OCI-M1 (cell line): ENCODE measurements around the gene CD247.
A peak's percentile ranks its signal among the peaks of the same experiment; 100 is the strongest.

ENCODE experiments used
- DNase-seq: peaks from one replicate; lab custom pipeline; 2025; lab: John Stamatoyannopoulos, UW

Gene CD247

DNA sequence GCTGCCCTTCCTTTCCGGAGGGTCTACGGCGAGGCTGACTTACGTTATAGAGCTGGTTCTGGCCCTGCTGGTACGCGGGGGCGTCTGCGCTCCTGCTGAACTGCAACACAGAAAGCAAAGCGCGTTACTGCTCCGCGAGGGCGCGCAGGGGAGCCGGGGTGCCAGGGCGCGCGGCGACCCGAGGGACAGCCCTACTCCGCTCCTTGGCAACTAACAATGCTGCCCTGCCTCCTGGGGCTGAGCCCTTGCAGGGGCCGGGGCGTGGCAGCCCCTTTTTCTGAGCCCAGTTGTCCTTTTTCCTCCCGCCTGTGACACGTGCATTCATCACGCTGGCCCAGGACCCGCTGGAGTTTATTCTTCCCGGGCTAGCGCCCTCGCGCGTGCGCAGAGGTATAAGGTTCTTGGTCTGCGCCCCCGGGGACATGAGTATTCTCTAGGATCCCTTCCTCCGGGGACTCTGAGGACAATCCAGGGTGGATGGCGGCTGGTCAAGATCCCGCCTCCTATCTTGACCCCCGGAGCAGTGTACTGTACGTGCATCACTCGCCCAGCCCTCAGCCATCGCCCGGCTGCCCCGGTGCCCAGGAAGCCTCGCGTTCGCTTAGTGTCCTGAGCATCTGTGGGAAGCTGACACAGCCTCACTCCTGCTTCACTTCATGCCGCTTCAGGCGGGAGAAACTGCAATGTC lies 78.9 kb downstream of the CD247 start:
- peak; percentile 56 for DNase-seq

GRCh38 chr1:167438171-167439138 lies 79.9 kb downstream of the CD247 start:
- no peak for DNase-seq

GRCh38 chr1:167435484-167435883 lies 82.8 kb downstream of the CD247 start:
- DNase-seq = no peak

- no peak for DNase-seq
These were observed 84.0 kb downstream of the CD247 start for GRCh38 chr1:167434306-167434705.

DNA sequence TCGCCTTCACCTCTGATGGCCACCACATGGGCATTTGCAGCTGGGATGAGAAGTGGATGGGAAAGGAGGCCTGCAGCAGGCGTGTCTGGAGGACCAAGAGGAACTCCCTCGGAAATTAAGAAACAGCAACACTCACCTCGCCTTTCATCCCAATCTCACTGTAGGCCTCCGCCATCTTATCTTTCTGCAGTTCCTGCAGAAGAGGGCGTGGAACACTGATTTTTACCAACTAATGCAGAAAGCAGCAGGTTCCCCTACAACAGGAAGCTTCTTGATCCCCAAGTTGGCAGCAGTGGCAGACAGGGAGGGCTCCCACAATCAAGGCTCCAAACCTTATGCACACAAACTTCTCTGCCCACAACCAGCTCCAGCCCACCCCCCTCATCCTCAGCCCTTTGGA lies 84.4 kb downstream of the CD247 start:
- DNase-seq = no peak

GRCh38 chr1:167432780-167433179 lies 85.5 kb downstream of the CD247 start:
- no peak for DNase-seq

GRCh38 chr1:167431909-167432650 lies 86.2 kb downstream of the CD247 start:
- no peak for DNase-seq

DNA sequence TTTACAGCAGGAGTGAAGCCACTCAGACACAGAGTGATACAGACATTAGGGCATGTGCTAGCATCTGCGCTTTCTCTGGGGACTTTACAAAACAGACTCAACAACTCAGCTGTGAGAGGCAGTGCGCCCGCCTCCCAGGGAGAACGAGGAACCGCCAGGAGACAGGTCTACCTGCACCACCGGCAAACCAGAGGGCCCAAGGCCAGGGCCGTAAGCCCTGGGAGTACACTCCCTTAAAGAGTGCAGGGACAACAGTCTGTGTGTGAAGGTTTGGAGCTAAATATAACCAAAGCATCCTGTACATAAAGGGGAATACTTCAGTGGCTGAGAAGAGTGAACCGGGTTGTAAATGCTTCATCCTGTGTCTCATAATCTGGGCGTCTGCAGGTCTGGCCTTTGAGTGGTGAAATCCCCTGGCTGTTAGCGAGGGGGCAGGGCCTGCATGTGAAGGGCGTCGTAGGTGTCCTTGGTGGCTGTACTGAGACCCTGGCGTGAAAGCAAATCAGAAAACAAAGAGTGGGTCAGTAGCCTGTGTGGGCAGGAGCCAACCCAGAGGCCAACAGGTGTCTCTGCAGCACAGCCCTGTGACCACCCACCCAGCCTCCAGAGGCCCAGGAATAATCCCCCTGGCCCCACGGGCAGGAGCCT lies 86.9 kb downstream of the CD247 start:
- DNase-seq = no peak

DNA sequence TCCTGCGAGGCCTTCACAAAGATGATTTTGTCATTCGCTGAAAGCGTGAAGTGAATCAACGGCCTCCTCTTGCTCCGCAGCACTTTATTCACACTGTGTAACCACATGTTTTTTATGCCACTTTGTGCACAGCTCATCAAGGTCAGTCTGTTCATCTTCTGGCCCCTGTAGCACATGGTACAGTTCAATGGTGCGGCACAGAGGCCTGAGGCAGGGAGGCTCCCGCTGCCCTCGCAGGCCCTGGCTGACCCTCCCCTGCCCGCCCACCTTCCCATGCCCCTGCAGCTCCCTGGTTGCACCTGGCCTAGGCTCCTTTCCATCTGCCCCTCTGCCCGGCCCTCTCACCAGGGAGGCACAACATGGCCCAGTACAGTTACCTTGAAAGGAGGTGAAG lies 87.5 kb downstream of the CD247 start:
- DNase-seq = no peak

DNA sequence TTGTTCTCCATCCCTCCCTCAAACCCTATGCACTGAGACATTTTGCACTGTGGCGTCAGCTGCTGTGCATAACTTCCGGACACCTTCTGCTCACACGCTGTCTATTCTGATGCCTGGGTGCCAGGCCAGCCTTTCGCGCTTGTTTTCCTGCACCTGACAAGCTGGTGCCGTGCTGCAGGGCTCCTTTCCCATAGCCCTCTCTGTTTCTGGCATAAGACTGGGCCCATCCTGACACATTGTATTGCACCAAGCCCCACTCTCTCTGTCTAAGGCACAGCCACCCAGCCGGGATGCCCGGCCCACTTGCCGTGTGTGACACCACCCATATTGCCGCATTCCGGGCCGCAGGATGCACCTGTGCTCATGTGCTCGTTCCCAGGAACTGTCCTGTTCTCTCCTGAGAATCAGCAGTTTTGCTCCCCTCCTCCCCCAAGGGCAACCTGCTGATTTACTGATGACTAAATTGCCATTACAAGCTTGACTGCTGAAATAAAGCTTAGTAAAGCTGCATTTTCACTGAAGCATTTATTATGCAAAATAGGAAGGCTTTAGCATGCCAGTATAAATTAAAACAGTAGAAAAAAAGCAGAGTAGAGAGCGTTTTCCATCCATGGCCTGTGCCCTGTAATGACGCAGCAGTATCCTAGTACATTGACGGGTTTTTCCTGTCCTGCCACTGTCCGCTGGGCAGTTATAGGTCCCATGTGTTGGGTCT lies 88.0 kb downstream of the CD247 start:
- DNase-seq = no peak

DNA sequence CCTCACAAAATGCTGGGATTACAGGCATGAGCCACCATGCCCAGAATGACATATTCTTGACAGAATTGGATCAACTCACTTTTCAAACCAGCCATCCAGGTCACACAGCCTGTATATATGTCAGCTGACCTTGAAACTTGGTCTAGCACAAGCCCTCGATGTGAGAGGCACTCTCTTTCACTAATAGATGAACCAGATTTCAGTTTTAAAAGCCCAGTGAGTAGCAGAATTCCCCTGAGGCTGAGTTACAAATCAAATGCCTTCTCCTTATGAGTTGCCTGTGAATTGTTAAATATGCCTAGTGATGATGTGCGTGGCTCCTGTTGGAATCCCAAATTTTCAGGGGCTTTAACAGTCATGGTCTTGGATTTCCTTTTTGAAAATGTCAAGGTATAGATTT lies 88.7 kb downstream of the CD247 start:
- no peak for DNase-seq

DNA sequence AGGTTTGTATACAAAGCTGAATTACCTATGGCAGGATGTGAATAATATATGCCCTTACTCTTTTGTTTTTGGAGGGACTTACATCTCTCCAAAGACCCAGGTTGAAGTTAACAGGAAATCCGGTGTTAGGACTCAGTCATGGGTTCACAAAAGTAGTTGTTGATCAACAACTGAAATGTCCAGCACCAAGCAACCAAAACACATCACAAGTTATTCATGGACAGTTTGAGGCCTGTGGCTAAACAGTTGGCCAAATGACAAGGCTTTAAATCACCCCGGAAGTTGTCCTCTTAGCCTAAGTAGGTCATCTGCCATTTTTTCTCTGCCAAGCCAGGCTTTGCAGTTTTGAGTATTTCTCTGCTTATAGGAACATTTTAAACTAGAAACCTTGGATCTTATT lies 89.9 kb downstream of the CD247 start:
- DNase-seq = peak; percentile 42

DNA sequence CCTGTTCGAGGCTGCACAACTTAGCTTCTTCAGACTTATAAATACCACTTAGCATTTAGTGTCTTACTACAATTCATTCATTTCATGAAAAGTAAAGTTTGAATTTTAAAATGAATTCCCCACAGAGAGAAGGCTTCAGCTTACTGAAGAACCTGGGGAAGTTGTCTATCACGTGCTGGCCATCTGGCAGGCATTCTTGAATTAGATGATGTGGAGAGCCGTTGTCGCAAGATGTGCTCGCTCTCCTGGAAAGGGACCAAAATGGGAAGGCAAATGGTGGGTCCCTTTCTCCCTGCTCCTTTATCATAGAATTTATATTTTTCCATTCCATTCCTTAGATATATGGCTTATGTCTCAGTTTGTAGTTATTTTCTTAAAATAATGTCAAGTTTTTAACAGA lies 90.5 kb downstream of the CD247 start:
- DNase-seq = no peak

DNA sequence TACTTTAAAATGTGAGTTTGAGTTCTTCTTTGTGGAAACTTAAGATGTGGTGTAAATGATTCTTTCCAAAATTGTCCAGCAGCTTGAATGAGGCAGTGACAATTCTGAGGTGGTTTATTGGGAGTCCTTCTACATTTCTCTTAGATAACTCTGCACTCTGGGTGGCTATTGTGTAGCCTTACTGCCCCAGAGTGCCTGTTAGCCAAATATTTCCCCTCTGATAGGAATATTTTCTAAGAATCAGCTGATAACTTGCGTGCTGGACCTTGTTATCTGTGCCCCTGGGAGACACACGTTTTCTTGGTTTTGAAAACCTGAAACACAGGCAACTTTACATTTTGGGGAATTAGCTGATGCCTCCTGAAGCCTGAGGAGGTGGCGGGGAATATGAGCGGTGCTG lies 91.6 kb downstream of the CD247 start:
- DNase-seq = peak; percentile 53

- no peak for DNase-seq
These were observed 92.8 kb downstream of the CD247 start for GRCh38 chr1:167425482-167425881.

GRCh38 chr1:167423684-167424619 lies 94.4 kb downstream of the CD247 start:
- no peak for DNase-seq

DNA sequence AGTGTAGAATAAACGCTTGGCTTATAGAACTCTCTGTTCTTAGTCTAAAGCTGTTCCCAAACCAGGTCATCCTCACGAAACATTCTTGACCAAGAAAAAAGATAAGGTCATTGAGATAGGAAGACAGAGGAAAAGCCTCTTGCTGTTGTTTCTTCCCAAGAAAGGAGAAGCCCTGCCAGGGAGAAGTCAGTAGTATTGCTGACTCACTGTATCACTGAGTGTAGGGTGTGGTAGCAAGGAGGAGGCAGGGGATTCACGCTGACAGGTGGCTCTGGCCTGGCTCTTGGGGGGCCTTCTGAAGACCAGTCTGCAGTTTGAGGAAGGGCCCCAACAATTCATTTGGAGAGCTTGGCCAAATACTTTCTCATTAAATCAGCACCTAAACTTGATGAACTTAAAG lies 97.8 kb downstream of the CD247 start:
- DNase-seq = peak; percentile 60

DNA sequence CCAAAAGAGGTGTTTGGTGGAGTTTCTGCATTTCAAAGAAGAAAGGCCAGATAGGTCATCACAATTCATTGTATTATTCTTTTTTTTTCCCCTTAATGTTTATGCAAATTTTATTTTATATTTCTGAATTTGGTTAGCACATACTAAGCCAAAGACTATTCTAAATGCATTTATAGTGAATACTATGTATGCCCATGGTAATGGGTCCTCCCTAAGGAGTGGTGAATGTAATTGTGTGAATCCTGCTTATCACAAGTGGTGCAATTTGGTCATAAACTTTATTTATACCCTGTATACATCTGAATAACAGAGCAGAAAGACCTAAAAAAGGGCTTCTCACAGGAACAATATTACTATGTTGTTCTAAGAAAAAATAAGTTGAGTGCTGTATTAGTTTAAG lies 99.1 kb downstream of the CD247 start:
- DNase-seq = no peak

DNA sequence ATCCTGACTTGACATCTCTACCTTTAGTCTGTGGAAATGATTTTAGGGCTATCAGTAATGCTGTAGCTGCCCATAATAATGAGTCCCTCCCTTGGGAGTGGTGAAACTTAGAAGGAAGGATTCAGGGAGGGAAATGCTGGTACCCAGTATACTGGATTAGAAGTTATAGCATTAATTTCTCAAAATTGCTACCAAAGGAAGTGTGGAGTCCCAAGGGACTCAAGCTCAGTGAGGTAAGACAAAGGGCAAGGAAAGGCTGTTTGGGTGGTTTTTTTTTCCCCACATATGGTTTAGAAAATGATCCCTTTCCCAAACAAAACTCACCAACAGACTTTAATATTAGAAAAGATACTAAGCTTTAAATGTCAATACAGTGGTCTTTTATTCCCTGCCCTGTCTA lies 99.9 kb downstream of the CD247 start:
- no peak for DNase-seq

DNA sequence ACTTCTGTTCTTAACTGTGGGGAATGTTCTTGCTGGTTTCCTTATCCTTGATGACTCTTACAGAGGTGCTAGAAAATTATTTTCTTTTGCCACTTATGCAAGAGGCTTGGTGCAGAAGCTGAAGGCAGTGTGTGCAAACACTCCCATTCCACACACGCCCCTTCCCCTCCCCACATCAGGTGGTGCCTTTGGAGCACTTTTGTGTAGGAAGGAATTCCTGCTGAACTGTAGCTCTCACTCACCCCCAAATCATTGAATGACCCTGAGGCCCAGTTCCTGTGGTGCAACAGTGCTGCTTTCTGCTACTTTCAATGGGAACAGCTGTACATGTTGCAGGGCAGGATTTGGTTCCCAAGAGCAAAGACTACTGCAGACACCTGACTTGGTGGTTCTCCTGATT lies 101.8 kb downstream of the CD247 start:
- DNase-seq = no peak
